Measurements from ENCODE around the gene CIDEB.

CIDEB gene

DNA sequence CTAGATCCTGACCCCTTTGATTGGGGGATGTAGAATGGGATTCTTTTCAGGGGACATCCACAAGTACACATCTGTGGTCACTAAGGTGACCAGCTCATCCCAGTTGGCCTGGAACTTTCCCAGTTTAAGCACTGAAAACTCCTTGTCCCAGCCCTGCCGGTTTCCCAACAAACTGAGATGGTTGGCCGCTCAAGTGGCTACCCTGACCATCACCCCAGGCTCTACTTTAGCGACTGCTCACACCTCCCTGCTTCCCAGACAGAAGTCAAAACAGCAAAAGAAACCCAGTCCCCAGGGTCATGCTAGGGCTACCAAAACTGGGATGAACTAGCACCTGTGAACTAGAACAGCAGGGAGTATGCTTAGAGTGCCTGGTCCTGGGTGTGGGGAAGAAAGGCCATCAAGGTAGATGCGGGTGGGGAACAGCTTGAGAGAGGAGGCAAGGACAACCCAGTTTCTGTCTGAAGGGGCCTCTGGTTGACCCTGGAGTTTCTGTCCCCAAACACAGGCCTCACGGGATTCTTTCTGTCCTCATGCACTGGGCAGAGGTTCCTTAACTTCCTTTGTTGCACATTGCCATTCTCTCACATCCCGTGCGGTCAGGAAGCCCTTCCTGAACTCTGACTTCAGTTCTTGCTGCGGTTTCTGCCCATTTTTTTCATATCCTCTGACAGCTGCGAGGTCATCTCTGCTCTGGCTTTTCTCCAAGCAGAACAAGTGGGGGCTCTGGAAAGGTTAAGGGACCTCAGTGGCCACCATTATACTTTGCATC, 5.1 kb upstream of the CIDEB start:
- DNase-seq: no peak

- no peak for DNase-seq
Measured at GRCh38 chr14:24311837-24312615, 4.2 kb upstream of the CIDEB start.

GRCh38 chr14:24310646-24311604, 3.1 kb upstream of the CIDEB start, which contains the start of gene LTB4R:
Gene LTB4R, plus strand, starts transcription at chr14:24311502. Its CDS starts 4,150 bp downstream, at chr14:24315652.
- DNase-seq: peak; percentile 65

GRCh38 chr14:24310265-24310645, 2.5 kb upstream of the CIDEB start:
- no peak for DNase-seq

GRCh38 chr14:24309538-24310264, 1.9 kb upstream of the CIDEB start, which contains the start of gene LTB4R2:
Gene LTB4R2, plus strand, starts transcription at chr14:24310140. Its CDS starts 525 bp downstream, at chr14:24310665.
- DNase-seq: no peak

- DNase-seq: no peak
Measured at GRCh38 chr14:24308342-24309124, 756 bp upstream of the CIDEB start.

GRCh38 chr14:24307156-24307574, 612 bp downstream of the CIDEB start:
- no peak for DNase-seq

DNA sequence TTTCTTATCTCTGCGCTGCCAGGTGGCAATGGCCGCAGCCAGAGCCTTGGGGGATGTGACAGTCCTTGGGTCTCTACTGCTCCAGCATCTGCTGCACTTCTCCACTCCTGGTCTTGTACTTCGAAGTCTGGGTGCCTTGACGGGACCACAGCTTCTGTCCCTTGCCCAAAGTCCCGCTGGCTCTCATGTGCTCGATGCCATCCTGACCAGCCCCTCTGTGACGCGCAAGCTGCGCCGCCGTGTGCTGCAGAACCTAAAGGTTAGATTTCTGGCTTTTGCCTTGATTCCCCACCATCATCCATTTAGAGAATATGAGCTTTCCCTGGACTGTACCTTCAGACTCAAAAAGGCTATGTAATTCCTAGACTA, 3.8 kb downstream of the CIDEB start:
- DNase-seq: no peak

- DNase-seq: no peak
Measured at GRCh38 chr14:24300326-24300980, 7.3 kb downstream of the CIDEB start.

- DNase-seq: peak; percentile 85
Measured at GRCh38 chr14:24299255-24300191, 8.3 kb downstream of the CIDEB start, which contains the start of the genes DHRS1 and NOP9. Gene DHRS1, minus strand, starts transcription at chr14:24299780. Its CDS starts 674 bp downstream, at chr14:24299106. Gene NOP9, plus strand, starts transcription at chr14:24299850. Its CDS starts 105 bp downstream, at chr14:24299955.

DNA sequence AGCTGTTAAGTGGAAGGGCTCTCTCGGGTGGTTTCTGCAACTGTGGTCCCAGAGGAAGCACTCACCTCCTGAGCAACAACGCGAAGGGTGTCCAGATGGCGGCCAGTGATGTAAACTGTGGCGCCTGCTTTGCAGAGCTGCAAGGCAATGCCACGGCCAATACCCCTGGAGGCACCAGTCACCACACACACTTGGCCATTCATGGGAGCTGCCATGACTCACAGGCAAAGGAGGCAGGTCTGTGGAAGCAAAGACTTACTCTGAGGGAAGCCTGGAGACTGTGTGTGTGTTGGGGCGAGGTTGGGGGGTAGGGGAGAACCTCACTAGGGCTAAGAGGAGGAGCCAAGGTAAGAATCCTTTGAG, 8.9 kb downstream of the CIDEB start:
- DNase-seq: no peak

DNA sequence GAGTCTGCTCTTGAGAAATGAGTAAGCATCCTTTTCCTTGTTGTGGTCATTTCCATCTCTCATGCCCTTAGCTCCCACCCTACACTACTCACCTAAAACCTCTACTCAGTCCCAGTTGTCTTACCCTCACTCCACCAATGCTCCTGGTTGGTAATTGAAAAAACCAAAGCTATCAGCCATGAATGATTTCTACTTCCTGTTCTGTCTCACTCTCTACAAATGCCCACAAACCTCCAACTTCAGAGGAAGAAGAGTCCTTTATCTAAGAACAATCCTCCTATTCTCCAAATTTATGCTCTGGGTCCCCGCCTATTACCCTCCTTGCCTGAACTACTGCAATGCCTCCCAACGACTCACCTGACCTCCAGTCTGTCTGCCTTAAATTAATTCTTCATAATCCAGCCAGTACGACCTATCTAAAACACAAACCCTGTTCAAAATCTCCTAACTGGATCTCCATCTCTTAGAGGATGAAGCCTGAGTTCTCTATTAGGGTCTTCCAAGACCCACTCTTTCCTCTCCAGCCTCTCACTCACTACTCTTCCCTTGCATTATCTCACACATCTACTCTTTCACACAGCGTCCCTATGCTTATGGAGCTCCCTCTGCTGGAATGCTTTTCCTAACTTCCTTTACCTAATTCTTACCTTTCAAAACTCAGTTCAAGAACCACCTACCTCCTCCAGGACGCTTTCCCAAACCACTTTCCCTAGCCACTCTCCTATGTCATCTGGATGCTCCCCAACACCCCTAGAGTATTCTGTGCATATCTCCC, 10.4 kb downstream of the CIDEB start:
- no peak for DNase-seq

DNA sequence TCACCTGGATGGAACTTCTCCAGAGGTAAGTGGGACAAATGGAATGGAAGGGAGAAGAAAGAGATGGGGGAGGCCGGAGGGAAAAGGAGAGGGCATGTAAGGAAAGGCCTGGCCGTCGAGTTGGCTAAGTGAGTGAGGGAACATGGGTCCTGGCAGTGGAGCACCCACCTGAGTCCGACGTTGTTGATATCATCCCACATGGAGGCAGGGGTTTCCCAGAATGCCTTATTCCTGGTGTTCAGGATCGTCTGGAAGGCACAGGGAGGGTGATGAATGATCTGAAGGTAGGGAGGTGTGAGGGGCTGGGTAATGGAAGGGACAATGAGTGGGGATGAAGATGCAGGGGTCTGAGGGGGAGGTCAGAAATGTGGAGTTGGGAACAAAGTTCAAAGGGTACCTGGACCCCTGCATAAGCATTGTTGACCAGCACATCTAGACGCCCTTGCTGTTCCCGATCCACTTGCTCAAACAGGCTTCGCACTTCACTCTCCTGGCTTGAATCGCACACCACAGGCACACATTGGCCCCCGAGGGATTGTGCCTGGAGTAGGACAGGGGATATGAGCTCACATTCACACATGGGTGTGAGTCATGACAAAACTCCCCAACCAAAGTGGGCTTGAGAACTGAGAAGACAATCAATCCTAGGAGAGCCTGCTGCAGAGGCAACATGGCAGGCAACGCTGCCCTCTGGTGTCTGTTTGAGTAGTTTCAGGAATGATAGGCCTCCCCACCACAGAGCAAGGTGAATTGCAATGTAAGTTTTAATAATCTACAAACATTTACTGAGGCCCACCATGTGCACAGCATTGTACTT, 11.2 kb downstream of the CIDEB start:
- DNase-seq: peak; percentile 39

GRCh38 chr14:24293525-24293924, 14.3 kb downstream of the CIDEB start:
- no peak for DNase-seq

DNA sequence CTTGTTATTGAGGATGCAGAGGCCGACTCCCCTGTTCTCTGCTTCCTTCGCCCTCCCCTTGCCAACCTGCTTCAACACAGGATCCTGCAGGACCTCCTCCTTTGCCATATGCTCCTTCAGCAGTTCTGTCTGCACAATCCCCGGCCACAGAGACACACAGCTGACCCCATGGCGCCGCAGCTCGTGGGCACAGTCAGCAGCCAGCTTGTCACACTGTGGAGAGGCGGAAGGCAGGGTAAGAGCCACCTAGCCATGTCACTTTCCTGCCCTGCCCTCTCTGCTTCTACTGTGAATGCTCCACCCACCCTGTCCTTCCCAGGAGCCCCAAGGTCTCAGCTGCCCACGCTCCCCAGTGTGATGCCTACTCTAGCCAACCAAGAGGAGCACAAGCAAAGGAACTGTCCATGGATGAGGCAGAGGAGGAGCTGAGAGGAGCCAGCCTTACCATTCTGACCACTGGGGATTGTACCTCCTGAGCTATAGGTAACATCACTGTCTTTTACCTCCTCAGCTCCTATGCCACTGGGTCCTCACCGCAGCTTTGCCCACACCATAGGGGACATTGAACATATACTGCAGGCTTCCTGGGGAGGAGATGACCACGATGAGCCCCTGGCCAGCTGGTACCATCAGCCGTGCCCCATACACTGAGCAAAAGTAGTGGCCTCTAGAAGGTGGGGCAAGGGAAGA, 15.5 kb downstream of the CIDEB start:
- DNase-seq: no peak

- no peak for DNase-seq
Measured at GRCh38 chr14:24291446-24292117, 16.2 kb downstream of the CIDEB start.

DNA sequence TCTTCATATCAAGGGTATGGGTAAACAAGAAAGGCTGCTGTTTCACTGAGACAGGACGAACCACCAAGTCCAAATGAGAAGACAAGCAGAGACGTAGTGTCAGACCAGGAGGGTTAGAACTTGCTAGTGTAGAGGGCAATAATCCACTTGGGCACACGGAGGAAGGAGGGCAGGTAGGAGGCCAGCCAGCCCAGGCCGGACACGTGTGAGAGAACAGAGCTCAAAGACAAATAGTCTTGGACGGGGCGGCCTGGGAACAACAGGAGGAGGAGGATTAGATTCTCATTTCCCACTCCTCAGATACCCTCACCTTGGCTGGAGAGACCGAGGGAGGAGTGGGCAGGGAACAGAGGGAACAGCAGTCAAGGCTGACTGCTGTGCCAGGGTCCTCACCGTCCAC, 17.0 kb downstream of the CIDEB start:
- DNase-seq: no peak
